Measurements from ENCODE around the gene TTLL12.

Gene TTLL12

DNA sequence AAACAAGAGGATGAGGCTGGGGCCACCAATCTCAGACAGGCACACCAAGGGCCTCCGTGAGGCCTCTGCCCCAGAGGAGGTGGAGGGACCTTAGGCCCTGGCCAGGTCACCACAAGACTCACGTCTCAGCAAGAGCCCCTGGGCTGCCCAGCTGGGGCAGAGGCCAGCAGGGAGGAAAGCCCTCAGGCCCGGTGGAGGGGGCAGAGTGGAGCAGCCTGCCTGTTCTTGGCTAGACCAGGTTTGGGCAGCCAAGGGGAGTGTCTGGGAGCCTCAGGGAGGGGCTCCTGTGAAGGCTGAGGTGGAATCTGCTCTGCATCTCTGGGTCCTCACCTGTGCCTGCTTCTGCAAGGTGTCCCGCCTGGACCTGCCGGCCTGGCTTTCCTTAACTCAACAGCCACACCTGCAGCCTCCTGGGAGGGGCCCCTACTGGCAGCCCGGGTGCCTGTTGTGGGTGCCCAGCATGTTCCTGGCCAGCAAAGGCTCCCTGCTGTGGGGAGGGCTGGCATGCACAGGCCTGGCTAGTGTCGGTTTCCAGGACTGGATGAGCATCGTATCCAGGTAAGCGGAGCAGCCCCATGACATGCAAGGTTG lies 11.9 kb downstream of the TTLL12 start:
- H3K9me2 ChIP-seq (replicated peaks; ENCODE audit: control insufficient read depth, low read length) = no peaks in the 10 kb centered on the region
- no peaks in the 10 kb centered on the region for H3F3A ChIP-seq (ENCODE audit: control insufficient read depth, insufficient read depth)
- no peaks in the 10 kb centered on the region for H3K27me3 ChIP-seq (ENCODE audit: control insufficient read depth, low read length)
- no peaks in the 10 kb centered on the region for H3K79me2 ChIP-seq (ENCODE audit: control insufficient read depth, low read length)
- H3K36me3 ChIP-seq (ENCODE audit: control insufficient read depth, low read length) = peaks cover 70% of the 10 kb centered on the region
- H3K9me3 ChIP-seq (ENCODE audit: control insufficient read depth, insufficient read depth, low read length) = no peaks in the 10 kb centered on the region
- no peaks in the 10 kb centered on the region for H3K4me1 ChIP-seq (ENCODE audit: control insufficient read depth, low read length)
- no peak overlapping the region for H3K4me3 ChIP-seq (ENCODE audit: low read length)
- H3K4me2 ChIP-seq (ENCODE audit: low read length) = no peak overlapping the region
- no peak for TF ChIP-seq EZH2phosphoT487 (IDR thresholded peaks at IDR 0.05; ENCODE audit: borderline replicate concordance, low read length)
- TF ChIP-seq, protein P1, sequence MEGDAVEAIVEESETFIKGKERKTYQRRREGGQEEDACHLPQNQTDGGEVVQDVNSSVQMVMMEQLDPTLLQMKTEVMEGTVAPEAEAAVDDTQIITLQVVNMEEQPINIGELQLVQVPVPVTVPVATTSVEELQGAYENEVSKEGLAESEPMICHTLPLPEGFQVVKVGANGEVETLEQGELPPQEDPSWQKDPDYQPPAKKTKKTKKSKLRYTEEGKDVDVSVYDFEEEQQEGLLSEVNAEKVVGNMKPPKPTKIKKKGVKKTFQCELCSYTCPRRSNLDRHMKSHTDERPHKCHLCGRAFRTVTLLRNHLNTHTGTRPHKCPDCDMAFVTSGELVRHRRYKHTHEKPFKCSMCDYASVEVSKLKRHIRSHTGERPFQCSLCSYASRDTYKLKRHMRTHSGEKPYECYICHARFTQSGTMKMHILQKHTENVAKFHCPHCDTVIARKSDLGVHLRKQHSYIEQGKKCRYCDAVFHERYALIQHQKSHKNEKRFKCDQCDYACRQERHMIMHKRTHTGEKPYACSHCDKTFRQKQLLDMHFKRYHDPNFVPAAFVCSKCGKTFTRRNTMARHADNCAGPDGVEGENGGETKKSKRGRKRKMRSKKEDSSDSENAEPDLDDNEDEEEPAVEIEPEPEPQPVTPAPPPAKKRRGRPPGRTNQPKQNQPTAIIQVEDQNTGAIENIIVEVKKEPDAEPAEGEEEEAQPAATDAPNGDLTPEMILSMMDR (IDR thresholded peaks at IDR 0.05; ENCODE audit: low read depth, low read length, poor library complexity, severe bottlenecking) = no peak
- H4K20me1 ChIP-seq (ENCODE audit: control insufficient read depth, insufficient read depth, low read depth, low read length) = no peaks in the 10 kb centered on the region
- H3K27ac ChIP-seq (ENCODE audit: low read depth, low read length) = no peak overlapping the region

DNA sequence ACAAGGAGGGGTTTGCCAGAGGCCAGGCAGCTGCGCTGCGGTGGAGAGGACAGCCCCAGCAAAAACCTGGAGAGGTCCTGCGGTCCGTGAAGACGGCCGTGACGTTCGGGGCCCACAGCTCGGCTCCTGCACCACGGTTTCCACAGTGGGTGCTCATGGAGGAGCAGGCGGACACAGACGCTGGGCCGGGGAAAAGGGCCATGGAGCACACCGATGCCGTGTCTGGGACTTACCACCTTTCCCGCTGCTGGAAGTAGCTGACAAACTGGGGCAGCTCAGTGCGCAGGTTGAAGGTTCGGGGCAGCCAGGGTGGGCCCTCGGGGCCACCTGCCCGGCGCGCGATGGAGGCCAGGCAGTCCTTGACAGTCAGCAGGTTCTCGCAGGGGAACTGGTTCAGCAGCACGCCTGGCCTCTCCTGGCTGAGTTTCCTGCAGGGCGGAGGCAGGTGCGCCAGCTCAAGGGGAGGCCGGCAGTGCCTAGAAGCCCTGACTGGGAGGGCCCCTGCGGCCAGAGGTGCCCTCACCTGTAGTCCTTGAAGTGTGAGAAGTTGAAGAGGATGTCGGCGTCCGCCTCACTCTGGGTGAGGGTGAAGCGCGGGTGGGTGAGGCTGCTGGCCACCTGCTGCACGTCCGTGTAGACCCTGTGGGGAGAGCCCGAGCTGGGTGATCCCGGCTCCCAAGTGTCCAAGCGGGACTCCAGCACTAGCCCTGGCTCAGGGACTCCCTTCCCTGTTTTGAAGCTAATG lies 12.8 kb downstream of the TTLL12 start:
- Histone ChIP-seq H3K36me3 (ENCODE audit: control insufficient read depth, low read length) (peaks cover 67% of the 10 kb centered on the region), H3K4me3 (ENCODE audit: low read length) (no peak overlapping the region), H3K9me2 (replicated peaks; ENCODE audit: control insufficient read depth, low read length) (no peaks in the 10 kb centered on the region), H3F3A (ENCODE audit: control insufficient read depth, insufficient read depth) (no peaks in the 10 kb centered on the region), H3K27me3 (ENCODE audit: control insufficient read depth, low read length) (no peaks in the 10 kb centered on the region), H3K27ac (ENCODE audit: low read depth, low read length) (no peak overlapping the region), H3K4me1 (ENCODE audit: control insufficient read depth, low read length) (no peaks in the 10 kb centered on the region), H4K20me1 (ENCODE audit: control insufficient read depth, insufficient read depth, low read depth, low read length) (no peaks in the 10 kb centered on the region), H3K4me2 (ENCODE audit: low read length) (no peak overlapping the region), H3K9me3 (ENCODE audit: control insufficient read depth, insufficient read depth, low read length) (no peaks in the 10 kb centered on the region), H3K79me2 (ENCODE audit: control insufficient read depth, low read length) (no peaks in the 10 kb centered on the region)
- TF ChIP-seq, protein P1 (IDR thresholded peaks at IDR 0.05; ENCODE audit: low read depth, low read length, poor library complexity, severe bottlenecking) = no peak
- TF ChIP-seq EZH2phosphoT487 (IDR thresholded peaks at IDR 0.05; ENCODE audit: borderline replicate concordance, low read length) = no peak

DNA sequence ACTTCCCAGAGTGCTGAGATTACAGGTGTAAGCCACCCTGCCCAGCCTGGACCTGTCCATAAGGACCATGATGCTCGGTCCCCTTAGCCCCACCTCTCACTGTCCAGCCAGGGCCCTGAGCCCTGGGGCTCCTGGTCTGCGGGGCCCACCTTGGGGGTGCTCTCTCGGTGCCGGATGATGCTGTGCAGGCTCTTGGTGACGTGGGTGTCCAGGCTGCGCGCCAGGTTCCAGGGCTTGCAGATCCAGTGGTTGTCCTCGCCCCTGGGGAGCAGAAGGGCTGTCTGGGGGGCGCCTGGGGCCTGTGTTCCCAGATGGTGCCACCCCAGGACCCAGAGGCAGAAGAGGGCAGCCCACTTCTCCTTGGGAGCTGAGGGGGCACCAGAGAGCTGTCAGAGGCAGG lies 13.4 kb downstream of the TTLL12 start:
- H3K9me3 ChIP-seq (ENCODE audit: control insufficient read depth, insufficient read depth, low read length) = no peaks in the 10 kb centered on the region
- H3K9me2 ChIP-seq (replicated peaks; ENCODE audit: control insufficient read depth, low read length) = no peaks in the 10 kb centered on the region
- H3K4me3 ChIP-seq (ENCODE audit: low read length) = no peak overlapping the region
- no peak overlapping the region for H3K27ac ChIP-seq (ENCODE audit: low read depth, low read length)
- H3K36me3 ChIP-seq (ENCODE audit: control insufficient read depth, low read length) = peaks cover 64% of the 10 kb centered on the region
- no peaks in the 10 kb centered on the region for H4K20me1 ChIP-seq (ENCODE audit: control insufficient read depth, insufficient read depth, low read depth, low read length)
- H3F3A ChIP-seq (ENCODE audit: control insufficient read depth, insufficient read depth) = no peaks in the 10 kb centered on the region
- H3K79me2 ChIP-seq (ENCODE audit: control insufficient read depth, low read length) = no peaks in the 10 kb centered on the region
- H3K4me2 ChIP-seq (ENCODE audit: low read length) = no peak overlapping the region
- TF ChIP-seq, protein P1 (IDR thresholded peaks at IDR 0.05; ENCODE audit: low read depth, low read length, poor library complexity, severe bottlenecking) = no peak
- TF ChIP-seq EZH2phosphoT487 (IDR thresholded peaks at IDR 0.05; ENCODE audit: borderline replicate concordance, low read length) = no peak
- H3K27me3 ChIP-seq (ENCODE audit: control insufficient read depth, low read length) = no peaks in the 10 kb centered on the region
- H3K4me1 ChIP-seq (ENCODE audit: control insufficient read depth, low read length) = no peaks in the 10 kb centered on the region
